Panc1 (cell line): ENCODE data around the gene TMEM151A. TPM values are rescaled to one million over a fixed set of nuclear protein-coding genes. Genes with fewer than 3 reads are reported as not detected.

Source experiments
- ATAC-seq: fragments of 200-7000 bp; cut with Tn5 transposase; 2 replicates; pipeline ENCODE4 v1.9.1; 2020; ENCODE audit warnings: mild to moderate bottlenecking, moderate library complexity
- BruUV-seq: library from RNA; stranded (reverse); fragments of 400-500 nt; replicated peaks from 2 replicates; lab custom pipeline; 2021; lab: Mats Ljungman, UMichigan
- CTCF ChIA-PET: fragments of 300-600 bp; sonication (Branson Sonifier 250); formaldehyde crosslinking; loops from one replicate; lab custom pipeline; 2022; ENCODE audit warnings: antibody characterized with exemption; lab: Charles Lee
- POLR2A ChIA-PET: fragments of 300-600 bp; sonication (Branson Sonifier 250); formaldehyde crosslinking; loops from one replicate; lab custom pipeline; 2022; ENCODE audit warnings: antibody characterized with exemption; lab: Charles Lee
- DNase-seq: peaks from one replicate; pipeline ENCODE4 v3.0.0-alpha.2; 2010; ENCODE audit warnings: low read depth, low spot score
- H3K27ac ChIP-seq: 2 replicates; pipeline ENCODE4 v1.5.1; 2011; ENCODE audit warnings: mild to moderate bottlenecking, low read length, inconsistent platforms
- H3K27me3 ChIP-seq: fragments of 200-500 bp; sonication (Bioruptor generic); 2 replicates; pipeline ENCODE4 v1.6.0; 2014; ENCODE audit warnings: low read length, inconsistent platforms; ENCODE audit not compliant: control insufficient read depth, insufficient read depth
- H3K36me3 ChIP-seq: fragments of 200-500 bp; sonication (Bioruptor generic); 2 replicates; pipeline ENCODE4 v1.5.1; 2014; ENCODE audit warnings: inconsistent platforms, mild to moderate bottlenecking, low read length, moderate library complexity; ENCODE audit not compliant: control insufficient read depth, insufficient read depth
- H3K4me1 ChIP-seq: 2 replicates; pipeline ENCODE4 v1.5.1; 2011; ENCODE audit warnings: inconsistent platforms, mild to moderate bottlenecking, low read length, moderate library complexity; ENCODE audit not compliant: control insufficient read depth, insufficient read depth
- H3K4me3 ChIP-seq, 2 experiments: 2 replicates each; pipeline ENCODE4 v1.5.1; 2011 to 2012; ENCODE audit warnings: low read depth in 2 of 2, low read length in 2 of 2, mild to moderate bottlenecking in 2 of 2, inconsistent platforms in 1 of 2, moderate library complexity in 1 of 2
- H3K9me3 ChIP-seq: fragments of 200-500 bp; sonication (Bioruptor generic); 2 replicates; pipeline ENCODE4 v1.5.1; 2014; ENCODE audit warnings: low read depth, mild to moderate bottlenecking, inconsistent platforms, low read length, moderate library complexity; ENCODE audit not compliant: control insufficient read depth, insufficient read depth
- POLR2AphosphoS5 ChIP-seq: IDR thresholded peaks from 2 replicates; pipeline ENCODE4 v1.6.1; 2012; ENCODE audit warnings: mild to moderate bottlenecking, low read depth, low read length, moderate library complexity
- SIN3A ChIP-seq: IDR thresholded peaks from 2 replicates; pipeline ENCODE4 v1.6.1; 2012; ENCODE audit warnings: low read depth, mild to moderate bottlenecking, low read length, moderate library complexity, borderline replicate concordance; ENCODE audit not compliant: insufficient read depth
- TCF7L2 ChIP-seq: IDR thresholded peaks from 2 replicates; pipeline ENCODE4 v1.6.1; 2011; ENCODE audit warnings: mild to moderate bottlenecking, low read depth, low read length, inconsistent platforms
- in situ Hi-C: cut with HindIII; loops from 2 replicates; pipeline ENCODE4 v1.10.0; 2016; ENCODE audit warnings: low sequenced_read_pairs, low pct_unique_long_range_greater_than_20kb
- intact Hi-C: fragments of 100-400 bp; cut with micrococcal nuclease; formaldehyde crosslinking; loops from one replicate; pipeline ENCODE4 v1.10.0; 2022; ENCODE audit not compliant: unreplicated experiment
- total RNA-seq: library from RNA; stranded (reverse); gene quantifications from one replicate; pipeline ENCODE4 v1.2.1, GENCODE V29; 2021; ENCODE audit not compliant: unreplicated experiment
- TF ChIP-seq, protein P1 (sequence below), 2 experiments: IDR thresholded peaks; 2 replicates each; pipeline ENCODE4 v1.6.1; 2011 to 2012; ENCODE audit warnings: low read depth in 2 of 2, control low read depth in 1 of 2, low read length in 1 of 2, mild to moderate bottlenecking in 1 of 2, moderate library complexity in 1 of 2; ENCODE audit not compliant: insufficient read depth in 1 of 2
- TF ChIP-seq, protein P2 (sequence below): fragments of 450-650 bp; IDR thresholded peaks from 2 replicates; pipeline ENCODE4 v1.5.1; 2017; ENCODE audit warnings: mild to moderate bottlenecking

Gene TMEM151A
- total RNA-seq, 1 experiment from 2014 or later = 11.0 TPM

DNA sequence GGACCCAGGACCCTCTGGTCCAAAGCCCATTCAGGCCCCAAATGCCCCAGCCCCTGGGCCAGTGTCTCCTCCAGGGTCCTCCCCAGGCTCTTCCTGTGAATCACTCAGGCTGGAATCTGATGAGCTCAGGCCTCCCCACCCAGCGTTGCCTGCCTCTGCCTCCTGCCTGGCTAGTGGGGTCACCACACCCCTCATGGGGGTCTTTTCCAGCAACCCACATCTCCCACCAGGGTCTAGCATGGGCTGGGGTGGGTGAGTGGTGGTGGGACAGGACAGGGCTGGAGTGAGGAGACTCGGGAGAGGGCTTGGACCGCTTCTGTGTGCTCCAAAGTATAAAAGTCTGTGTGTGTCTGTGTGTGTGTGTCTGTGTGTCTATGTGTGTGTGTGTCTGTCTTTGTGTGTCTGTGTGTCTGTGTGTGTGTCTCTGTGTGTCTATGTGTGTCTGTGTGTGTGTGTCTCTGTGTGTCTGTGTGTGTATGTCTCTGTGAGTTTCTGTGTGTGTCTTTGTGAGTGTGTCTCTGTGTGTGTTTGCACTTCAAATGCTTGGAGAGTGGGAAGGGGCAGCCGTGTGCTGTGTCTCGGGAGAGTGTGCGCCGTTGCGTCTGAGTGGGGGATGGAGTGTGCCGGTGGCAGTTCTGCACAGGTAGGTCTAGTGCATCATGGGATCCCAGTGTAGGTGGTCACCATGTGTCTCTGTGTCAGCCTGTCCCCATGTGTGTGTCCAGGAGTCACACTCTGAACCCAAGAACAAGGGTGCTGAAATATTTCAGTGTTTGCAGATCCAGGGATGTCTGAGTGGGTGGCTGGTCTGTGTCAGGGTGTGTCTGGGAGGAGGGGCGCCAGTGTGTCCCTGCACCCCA, 35.7 kb downstream of the TMEM151A start:
- ATAC-seq = peak; percentile 4; the same call in 1 of the 2 replicates
- Histone ChIP-seq H3K36me3 (no peaks in the 10 kb centered on the region), H3K9me3 (no peaks in the 10 kb centered on the region), H3K27ac (0 out of 2 replicates have a peak overlapping the region, but pooled peaks have one; percentile 36), H3K4me3 (no peak overlapping the region), H3K4me1 (peaks cover 18% of the 10 kb centered on the region), H3K27me3 (no peaks in the 10 kb centered on the region)
- TF ChIP-seq, protein P1, sequence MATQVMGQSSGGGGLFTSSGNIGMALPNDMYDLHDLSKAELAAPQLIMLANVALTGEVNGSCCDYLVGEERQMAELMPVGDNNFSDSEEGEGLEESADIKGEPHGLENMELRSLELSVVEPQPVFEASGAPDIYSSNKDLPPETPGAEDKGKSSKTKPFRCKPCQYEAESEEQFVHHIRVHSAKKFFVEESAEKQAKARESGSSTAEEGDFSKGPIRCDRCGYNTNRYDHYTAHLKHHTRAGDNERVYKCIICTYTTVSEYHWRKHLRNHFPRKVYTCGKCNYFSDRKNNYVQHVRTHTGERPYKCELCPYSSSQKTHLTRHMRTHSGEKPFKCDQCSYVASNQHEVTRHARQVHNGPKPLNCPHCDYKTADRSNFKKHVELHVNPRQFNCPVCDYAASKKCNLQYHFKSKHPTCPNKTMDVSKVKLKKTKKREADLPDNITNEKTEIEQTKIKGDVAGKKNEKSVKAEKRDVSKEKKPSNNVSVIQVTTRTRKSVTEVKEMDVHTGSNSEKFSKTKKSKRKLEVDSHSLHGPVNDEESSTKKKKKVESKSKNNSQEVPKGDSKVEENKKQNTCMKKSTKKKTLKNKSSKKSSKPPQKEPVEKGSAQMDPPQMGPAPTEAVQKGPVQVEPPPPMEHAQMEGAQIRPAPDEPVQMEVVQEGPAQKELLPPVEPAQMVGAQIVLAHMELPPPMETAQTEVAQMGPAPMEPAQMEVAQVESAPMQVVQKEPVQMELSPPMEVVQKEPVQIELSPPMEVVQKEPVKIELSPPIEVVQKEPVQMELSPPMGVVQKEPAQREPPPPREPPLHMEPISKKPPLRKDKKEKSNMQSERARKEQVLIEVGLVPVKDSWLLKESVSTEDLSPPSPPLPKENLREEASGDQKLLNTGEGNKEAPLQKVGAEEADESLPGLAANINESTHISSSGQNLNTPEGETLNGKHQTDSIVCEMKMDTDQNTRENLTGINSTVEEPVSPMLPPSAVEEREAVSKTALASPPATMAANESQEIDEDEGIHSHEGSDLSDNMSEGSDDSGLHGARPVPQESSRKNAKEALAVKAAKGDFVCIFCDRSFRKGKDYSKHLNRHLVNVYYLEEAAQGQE (IDR thresholded peaks at IDR 0.05; ENCODE audit: insufficient read depth in 1 of 2, low read depth in 2 of 2, low read length in 1 of 2) = no peak
- TF ChIP-seq TCF7L2 = no peak
- TF ChIP-seq, protein P2, sequence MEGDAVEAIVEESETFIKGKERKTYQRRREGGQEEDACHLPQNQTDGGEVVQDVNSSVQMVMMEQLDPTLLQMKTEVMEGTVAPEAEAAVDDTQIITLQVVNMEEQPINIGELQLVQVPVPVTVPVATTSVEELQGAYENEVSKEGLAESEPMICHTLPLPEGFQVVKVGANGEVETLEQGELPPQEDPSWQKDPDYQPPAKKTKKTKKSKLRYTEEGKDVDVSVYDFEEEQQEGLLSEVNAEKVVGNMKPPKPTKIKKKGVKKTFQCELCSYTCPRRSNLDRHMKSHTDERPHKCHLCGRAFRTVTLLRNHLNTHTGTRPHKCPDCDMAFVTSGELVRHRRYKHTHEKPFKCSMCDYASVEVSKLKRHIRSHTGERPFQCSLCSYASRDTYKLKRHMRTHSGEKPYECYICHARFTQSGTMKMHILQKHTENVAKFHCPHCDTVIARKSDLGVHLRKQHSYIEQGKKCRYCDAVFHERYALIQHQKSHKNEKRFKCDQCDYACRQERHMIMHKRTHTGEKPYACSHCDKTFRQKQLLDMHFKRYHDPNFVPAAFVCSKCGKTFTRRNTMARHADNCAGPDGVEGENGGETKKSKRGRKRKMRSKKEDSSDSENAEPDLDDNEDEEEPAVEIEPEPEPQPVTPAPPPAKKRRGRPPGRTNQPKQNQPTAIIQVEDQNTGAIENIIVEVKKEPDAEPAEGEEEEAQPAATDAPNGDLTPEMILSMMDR = no peak
- no peak for TF ChIP-seq POLR2AphosphoS5
- no peak for TF ChIP-seq SIN3A
- in situ Hi-C loops (no loop called here), intact Hi-C loops (loop anchor here (2.0 kb wide), 1 partner anchor 15 kb away; no protein-coding TSS in a partner anchor)
- no peak for DNase-seq
- CTCF ChIA-PET = interaction anchor here (1.1 kb wide), 1 partner anchor 7 kb away, joined by 4 read pairs; no protein-coding TSS in a partner anchor
- BruUV-seq = no TSS peak
- POLR2A ChIA-PET = interaction anchor here (0.6 kb wide), 1 partner anchor 13 kb away, joined by 9 read pairs; no protein-coding TSS in a partner anchor

DNA sequence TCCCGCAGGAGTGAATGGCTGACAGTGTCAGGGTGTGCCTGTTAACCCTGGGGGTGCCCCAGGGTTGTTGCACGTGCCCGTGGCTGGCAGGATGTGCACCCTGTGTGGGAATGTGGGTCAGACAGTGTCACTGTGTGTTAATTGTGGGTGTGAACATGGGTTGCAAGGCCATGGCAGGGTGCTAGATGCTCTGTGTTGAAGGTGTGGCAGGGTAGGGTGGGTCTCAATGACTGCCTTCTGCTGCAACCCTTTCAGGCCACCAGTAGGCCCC, 36.3 kb downstream of the TMEM151A start:
- Histone ChIP-seq H3K4me1 (peaks cover 18% of the 10 kb centered on the region), H3K36me3 (no peaks in the 10 kb centered on the region), H3K27ac (no peak overlapping the region), H3K9me3 (no peaks in the 10 kb centered on the region), H3K4me3 (no peak overlapping the region), H3K27me3 (no peaks in the 10 kb centered on the region)
- in situ Hi-C loops (no loop called here), intact Hi-C loops (loop anchor here (2.0 kb wide), 1 partner anchor 15 kb away; no protein-coding TSS in a partner anchor)
- ChIA-PET CTCF (no interaction called here), POLR2A (no interaction called here)
- DNase-seq = no peak
- no peak for TF ChIP-seq TCF7L2
- ATAC-seq = peak; percentile 45
- BruUV-seq = no TSS peak
